NCI-H2107 treated with DMSO at 0.1 percent for 48 hours (cell line): Measurements from ENCODE around the gene KASH5.

ENCODE experiments used
- DNase-seq: peaks from one replicate; lab custom pipeline; 2025; ENCODE audit not compliant: unreplicated experiment; lab: John Stamatoyannopoulos, UW

KASH5 gene, protein sequence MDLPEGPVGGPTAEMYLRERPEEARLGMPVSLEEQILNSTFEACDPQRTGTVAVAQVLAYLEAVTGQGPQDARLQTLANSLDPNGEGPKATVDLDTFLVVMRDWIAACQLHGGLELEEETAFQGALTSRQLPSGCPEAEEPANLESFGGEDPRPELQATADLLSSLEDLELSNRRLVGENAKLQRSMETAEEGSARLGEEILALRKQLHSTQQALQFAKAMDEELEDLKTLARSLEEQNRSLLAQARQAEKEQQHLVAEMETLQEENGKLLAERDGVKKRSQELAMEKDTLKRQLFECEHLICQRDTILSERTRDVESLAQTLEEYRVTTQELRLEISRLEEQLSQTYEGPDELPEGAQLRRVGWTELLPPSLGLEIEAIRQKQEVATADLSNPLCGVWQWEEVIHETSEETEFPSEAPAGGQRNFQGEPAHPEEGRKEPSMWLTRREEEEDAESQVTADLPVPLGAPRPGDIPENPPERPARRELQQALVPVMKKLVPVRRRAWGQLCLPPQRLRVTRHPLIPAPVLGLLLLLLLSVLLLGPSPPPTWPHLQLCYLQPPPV

DNA sequence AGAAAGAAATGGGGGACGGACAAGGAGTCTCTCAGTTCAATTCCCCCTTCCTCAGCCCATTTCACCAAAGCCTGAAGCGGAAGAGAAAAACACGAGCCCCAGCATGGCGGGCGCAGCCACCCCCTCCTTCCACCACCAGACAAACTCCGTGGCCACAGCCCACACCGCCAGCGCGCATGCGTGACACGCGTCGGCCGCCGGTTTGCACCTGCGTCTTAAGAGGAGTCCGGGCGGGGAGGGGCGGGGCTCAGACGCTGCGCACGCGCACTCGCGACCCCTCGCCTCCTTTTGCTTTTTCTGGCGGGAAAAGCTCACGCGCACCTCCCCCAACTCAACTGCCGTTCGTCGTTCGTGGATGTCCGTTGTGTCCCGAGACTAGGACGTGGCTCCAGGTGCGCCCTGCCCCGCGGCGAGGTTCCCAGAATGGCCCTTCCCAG, at the start of gene KASH5:
Gene KASH5, plus strand, starts transcription at position 314 of the 437 bp plus-strand sequence. CDS start 2,635 bp downstream, outside the sequence.
- DNase-seq = no peak

DNA sequence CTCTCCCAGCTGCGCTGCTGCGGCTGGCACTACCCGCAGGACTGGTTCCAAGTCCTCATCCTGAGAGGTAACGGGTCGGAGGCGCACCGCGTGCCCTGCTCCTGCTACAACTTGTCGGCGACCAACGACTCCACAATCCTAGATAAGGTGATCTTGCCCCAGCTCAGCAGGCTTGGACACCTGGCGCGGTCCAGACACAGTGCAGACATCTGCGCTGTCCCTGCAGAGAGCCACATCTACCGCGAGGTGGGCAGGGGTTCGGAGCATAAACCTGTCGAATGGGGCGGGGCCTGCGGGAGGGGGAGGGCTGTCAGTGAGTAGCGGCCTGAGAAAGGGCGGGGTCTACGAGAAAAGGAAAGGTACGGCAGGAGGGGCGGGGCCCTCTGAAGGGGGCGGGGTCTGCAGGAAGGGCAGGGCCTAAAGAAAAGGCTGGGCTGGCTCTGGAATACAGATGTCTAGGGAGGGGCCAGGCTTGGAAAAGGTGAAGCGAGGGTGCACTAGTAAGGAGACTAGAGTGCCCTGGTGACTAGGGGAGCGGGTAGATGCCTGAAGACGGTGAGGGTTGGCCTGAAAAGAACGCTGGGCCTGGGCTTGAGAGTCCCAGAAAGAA, 49.3 kb upstream of the KASH5 start:
- no peak for DNase-seq

DNA sequence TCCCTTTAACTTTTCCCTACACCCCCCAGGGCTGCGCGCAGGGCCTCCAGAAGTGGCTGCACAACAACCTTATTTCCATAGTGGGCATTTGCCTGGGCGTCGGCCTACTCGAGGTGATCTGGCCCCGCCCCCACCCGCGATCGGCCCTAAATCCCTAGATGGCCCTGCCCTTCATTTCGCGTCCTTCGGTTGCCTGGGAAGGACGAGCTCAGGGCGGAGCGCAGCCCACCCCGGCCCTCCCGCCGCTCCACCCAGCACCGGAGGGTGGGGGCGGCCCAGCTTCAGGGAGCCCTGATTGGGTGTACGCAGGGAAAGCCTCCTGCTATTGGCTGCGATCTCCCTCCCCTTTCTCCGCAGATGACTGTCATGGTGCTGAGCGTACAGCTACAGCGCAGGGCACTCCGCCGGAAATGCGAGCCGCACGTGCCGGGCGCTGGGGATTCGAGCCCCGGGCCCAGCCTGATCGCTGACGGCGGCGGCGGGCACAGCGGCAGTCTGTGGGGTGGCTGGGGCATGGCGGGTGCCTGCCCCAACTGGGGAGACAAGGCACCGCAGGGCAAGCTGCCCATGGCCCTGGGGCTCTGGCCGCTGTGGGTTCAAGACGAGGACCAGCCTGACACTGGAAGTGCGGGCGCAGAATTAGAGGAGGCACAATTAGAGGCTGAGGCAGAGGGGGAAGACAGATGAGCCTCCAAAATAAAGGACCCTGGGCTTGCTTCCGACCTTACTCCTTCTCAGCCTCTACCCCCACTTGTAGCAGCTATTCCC, 48.6 kb upstream of the KASH5 start:
- no peak for DNase-seq

DNA sequence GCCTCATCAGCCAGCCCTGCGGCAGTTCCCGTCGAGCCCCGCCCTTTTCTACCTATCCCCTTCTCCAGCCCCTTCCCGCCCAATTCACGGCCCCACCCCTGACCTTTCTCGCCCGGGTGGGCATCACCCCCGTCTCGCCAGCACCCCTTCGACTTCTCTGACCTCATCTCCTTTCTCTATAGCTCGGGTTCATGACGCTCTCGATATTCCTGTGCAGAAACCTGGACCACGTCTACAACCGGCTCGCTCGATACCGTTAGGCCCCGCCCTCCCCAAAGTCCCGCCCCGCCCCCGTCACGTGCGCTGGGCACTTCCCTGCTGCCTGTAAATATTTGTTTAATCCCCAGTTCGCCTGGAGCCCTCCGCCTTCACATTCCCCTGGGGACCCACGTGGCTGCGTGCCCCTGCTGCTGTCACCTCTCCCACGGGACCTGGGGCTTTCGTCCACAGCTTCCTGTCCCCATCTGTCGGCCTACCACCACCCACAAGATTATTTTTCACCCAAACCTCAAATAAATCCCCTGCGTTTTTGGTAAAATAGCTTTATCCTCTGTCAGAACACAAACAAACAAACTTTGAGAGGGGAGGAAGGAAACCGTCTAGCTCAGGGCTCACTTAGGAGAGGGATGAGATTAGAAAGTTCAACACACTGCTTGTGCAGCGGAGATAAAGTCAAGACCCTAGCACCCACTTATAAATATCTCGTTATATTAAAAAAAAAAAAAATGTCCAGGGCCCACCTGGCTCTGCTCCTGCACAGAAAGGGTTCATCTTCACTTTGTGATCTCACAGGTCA, 47.8 kb upstream of the KASH5 start:
- peak; percentile 38 for DNase-seq

DNA sequence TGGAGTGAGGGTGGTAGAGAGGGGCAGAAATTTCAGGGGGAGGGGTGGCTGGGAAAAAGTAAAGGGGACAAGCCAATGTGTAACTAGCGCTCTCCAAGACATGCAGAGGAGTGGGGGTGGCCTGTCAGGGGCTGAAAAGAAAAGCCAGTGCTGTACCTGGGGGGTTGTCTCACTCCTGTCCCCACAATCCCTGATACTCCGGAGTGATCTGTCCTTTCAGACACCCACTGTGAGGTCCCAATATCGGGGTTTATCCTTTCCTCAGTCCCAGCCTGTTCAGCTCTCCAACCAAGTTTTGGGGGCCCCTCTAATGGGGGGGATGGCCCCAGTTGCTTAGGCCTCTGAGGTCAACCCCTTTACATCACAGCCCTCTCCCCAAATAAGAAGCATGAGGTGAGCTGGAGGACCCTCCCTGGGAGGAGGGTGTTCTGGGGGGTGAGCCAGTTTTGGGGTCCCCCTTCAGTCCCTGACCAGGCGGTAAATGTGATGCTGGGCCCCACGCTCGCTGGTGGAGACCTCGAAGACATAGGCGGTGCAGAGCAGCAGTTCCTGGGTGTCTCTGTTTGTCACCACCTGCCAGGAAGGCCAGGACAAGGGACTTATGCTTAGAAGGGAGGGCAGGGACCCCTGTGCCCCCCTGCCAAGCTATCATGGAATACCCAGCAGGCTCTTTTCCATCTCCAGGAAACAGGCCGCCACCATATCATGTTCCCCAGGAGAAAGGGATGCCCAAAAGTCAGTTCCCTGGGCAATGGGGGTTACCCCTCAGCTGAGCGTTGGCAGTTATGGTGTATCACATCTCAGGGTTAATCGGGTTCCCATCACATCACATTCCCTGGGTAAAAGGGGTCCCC, 47.0 kb upstream of the KASH5 start:
- DNase-seq = no peak

DNA sequence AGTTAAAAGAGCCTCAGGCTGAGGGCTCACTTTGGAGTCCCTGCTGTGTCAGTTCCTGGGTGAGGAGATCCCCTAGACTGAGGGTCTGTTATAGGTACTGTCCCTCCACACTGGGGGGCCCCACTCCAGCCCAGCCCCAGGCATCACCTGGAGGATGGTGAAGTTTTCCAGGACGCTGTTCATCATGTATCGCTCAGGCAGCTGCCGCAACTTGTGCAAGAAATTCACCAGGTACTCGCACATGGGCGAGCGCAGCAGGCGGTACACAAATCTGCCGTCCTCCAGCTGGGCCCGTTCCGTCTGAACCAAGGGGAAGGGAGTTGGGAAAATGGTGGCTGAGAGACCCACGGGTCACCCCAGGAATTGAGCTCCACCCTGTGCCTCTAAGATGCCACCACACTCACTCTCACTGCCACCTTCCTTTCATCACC, 45.7 kb upstream of the KASH5 start:
- DNase-seq = no peak

DNA sequence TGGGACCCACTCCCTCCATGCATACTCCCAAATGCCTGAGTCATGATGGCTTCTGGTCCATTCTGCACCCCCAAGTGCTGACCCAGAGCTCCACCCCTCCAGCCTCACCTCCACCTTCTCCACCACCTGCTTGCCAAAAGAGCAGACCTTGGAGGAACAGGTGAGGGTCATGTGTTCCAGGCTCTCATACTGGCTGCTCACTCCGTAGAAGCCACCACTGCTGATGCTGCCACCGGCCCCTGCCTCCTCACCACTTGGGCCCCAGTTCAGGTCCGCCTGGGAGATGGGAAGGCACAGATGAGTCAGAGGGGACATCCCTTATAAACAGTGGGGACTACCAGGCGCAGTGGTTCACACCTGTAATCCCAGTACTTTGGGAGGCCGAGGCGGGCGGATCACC, 44.9 kb upstream of the KASH5 start:
- no peak for DNase-seq

DNA sequence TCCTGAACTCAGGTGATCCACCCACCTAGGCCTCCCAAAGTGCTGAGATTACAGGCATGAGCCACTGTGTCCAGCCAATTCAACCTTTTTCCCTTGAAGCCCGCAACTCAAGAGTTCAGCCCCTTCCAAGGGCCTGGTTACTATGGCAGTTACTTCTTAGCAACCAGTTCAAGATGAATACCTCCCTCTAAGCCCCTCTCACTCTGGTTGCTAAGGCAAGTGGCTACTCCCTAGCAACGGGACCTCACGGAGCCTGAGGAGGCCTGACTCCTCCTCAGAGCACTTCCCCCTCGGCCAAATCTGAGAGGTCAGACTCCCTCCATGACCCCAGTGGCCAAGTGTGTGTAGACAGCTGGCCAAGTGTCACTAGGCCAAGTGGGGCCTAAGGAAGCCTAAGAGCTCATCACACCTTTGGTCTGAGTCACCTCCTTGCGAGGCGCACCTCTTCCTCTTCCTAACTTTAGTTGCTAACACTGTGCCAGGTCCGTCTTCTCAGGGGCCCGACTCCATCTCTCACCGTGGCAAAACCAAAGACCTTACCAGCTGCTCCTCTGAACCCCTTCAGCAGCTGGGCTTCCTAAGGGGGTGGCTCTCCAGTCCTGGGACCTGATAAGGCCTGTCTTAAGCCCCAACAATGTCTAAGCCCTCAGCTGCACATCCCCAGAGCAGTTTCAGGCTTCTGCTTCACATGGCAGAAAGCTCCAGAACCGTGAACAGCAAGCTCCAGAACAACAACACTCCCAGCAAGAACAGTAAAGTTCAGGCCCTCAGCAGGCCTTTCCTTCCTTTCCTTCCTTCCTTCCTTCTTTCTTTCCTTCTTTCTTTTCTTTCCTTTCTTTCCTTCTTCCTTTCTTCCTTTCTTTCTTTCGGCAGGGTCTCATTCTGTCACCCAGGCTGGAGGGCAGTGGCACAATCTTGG, 43.3 kb upstream of the KASH5 start:
- DNase-seq = no peak

DNA sequence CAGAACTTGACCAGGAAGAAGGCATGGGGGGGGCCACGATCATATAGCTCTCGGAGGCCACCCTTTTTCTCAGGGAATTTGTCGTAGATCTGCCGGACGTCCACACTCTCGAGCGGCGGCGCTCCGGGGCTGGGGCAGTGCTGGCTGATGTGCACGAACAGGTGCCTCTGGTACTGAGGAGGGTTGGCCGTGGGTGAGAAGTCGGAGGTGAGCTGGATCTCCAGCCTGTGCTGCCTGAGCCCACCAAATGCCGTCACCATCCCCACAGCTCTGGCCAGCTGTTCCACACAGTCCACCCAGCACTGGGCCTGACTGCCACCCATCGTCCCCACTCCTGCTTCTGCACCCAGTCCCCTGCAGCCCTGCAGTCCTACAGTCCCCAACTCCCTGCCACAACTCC, 40.9 kb upstream of the KASH5 start:
- no peak for DNase-seq

DNA sequence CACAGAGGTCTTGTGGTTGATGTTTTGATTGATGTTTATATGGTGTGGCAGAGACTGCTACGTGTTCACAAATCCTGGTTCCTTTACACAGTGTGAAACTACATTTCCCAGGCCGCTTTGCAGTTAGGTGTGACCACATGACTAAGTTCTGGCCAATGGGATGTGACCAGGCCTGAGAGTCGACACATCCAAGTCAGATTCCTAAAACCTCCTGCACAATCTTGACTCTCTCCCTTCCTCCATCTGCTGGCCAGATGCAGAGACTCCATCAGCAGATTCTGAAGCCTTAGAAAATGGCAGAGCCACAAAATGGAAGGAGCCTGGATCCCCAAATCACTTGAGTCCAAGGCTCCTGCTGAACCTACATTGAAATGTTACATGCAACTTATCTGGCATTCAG, 40.2 kb upstream of the KASH5 start:
- DNase-seq = no peak

DNA sequence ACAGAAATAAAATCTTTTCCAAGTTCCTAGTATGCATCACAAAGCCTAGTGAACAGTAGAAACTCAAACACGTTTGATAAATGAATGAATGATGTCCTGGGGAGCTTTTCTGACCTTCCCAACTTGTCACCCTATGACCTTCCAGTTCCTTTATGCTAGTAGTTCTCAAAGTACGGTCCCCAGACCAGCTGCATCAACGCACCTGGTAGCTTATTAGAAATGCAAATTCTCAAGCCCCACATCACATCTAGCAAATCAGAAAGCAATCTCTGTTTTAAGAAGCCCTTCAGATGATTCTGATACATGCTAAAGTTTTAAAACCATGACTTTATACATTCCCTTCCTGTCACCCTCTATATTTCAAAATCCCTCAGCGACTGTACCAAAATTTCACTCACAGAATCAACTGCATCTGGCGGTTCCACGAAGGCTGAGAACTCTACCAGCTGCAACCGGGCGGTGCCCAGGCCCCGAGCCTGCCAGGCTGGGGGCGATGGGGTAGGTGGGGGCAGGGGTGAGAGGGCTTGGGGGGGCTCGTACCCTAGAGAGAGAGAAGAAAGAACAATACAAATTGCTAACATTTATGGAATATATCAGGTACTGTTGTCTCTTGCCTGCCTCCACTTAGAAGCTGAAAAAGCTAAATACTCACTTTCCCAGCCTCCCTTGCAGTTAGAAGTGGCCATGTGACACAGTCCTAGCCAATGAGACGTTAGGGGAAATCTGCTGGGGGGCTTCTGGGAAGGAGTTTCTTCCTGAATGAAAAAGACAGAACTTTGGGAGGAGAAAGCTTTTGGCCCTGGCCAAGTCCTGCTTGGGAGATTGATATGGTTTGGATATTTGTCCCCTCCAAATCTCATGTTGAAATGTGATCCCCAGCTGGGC, 39.5 kb upstream of the KASH5 start:
- DNase-seq = no peak

DNA sequence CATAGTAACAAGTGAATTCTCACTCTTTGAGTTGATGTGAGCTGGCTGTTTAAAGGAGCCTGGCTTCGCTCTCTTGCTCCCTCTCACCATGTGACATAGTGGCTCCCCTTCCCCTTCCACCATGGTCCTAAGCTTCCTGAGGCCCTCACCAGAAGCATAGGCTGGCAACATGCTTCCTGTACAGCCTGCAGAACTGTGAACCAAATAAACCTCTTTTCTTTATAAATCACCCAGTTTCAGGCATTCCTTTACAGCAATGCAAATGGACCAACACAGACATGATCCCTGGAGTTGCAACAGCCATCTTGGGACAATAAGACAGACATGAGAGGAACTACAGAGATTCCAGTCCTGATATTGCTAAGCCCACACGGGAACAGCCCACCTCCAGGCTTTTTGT, 38.5 kb upstream of the KASH5 start:
- no peak for DNase-seq

DNA sequence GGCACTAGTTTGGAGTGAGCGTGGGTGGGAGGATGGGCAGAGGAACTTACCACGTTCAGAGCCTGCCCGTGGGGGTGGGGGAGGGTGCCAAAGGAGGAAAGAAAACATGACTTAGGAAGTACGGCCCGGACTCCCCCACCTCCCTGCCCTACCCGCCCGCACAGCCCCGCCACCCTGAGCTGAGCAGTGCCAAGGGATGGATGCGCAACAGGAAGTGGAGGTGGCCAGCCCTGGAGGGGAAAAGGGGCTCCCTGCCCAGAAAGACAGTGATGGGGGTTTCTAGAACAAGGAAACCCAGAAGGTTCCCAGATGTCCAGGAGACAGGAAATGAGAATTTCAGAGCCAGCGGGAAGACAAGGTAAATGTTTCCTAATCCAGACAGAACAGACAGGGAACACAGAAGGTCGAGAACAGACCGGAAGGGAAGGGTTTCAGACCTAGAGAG, 32.1 kb upstream of the KASH5 start:
- DNase-seq = no peak

DNA sequence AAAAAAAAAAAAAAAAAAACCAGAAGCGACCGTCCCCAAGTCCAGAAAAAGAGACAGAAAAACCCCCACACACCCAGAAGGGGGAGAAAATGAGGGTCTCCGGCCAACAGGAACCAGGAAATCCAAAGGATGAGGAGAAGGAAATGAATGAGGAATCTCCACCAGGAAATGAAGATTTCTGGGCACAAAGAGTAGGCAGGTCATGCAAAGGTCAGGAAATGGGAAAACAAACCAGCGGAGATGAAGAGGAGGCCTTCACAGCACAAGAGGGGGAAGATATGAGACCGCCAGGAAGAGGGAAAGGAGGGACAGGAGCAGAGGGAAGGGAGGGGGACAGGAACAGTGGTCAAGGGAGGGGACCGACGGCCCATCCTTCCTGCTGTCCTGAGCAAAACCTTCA, 31.7 kb upstream of the KASH5 start:
- DNase-seq = no peak

DNA sequence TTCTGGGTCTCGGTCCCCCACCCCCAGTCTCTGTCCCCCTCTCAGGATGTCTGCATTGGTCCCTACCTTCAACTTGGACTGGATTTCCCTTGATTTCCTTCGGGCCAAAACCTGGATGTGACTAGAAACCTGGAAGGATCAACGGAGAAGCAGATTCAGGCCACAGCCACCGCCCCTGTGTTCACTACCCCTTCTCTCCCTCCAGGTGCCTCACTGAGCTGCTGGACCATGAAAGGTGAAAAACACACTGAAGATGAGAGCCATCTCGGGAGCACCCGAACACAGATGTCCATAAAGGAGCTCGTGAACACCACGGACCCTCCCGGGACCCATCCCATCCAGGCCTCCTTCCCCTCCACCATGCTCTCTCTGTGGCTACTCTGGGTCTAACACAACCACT, 30.9 kb upstream of the KASH5 start:
- no peak for DNase-seq

DNA sequence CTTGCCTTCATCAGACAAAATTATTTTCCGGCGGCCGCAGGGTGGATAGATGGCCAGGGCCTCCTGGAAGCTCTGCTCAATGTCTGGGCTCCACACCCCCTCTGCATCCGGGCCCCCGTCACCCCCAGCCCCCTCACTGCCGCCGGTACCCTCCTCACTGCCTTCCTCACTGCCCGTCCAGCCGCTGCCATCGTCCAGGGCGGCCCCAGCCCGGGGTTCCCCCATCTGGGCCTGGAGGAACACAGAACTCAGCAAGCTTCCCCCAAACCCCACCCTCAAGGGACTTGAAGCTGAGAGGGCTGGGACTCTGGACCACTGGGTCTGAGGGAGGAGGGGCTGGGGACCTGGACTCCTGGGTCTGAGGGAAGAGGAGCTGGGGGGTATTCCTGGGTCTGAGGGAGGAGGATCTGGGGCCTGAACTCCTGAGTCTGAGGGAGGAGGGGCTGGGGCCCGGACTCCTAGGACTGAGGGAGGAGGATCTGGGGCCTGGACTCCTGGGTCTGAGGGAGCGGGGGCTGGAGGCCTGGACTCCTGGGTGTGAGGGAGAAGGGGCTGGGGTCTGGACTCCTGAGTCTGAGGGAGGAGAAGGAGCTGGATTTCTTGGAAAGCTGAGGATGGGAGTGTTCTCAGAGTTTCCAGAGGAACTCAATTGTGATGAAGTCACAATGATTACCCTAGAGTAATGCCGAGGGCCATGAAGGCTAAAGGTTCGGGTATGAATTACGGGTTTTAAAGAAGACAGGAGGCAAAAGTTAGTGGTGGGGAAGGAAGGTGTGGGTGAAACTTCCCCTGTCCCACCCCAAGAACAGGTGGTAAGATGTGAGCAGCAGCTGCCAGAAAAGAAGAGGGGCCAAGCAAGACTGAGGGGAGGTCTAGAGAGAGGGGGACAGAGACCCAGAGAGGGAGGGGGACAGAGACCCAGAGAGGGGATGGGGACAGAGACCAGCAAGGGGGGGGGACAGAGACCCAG, 27.9 kb upstream of the KASH5 start:
- no peak for DNase-seq
